Ascending aorta (tissue), 2 donors: ENCODE results near the gene USP49. TPM values are rescaled to one million over a fixed set of nuclear protein-coding genes. Genes with fewer than 3 reads are reported as not detected.

Source experiments
- DNase-seq, 2 donors: peaks; one replicate each; pipeline ENCODE4 v3.0.0-alpha.2; 2019; ENCODE audit warnings: low spot score in 2 of 2
- H3K27ac ChIP-seq, 2 donors: fragments of 200-600 bp; sonication (generic); one replicate each; pipeline ENCODE4 v1.5.1; 2016 to 2017; ENCODE audit warnings: mild to moderate bottlenecking in 1 of 2
- H3K27me3 ChIP-seq: fragments of 200-600 bp; sonication (generic); one replicate; pipeline ENCODE4 v1.5.1; 2017
- H3K36me3 ChIP-seq, 2 donors: fragments of 200-600 bp; sonication (generic); one replicate each; pipeline ENCODE4 v1.5.1; 2016
- H3K4me1 ChIP-seq, 2 donors: fragments of 200-600 bp; sonication (generic); one replicate each; pipeline ENCODE4 v1.5.1; 2016 to 2017; ENCODE audit warnings: mild to moderate bottlenecking in 1 of 2
- H3K4me3 ChIP-seq, 2 donors: fragments of 200-600 bp; sonication (generic); one replicate each; pipeline ENCODE4 v1.5.1; 2016 to 2017; ENCODE audit warnings: mild to moderate bottlenecking in 1 of 2
- H3K9me3 ChIP-seq, 2 donors: fragments of 200-600 bp; sonication (generic); one replicate each; pipeline ENCODE4 v1.5.1; 2016
- CTCF ChIP-seq, 3 experiments: fragments of 200-600 bp in 2 of 3; fragments of 450-650 bp in 1 of 3; sonication (generic) in 2 of 3; IDR thresholded peaks; one replicate each; pipeline ENCODE4 v1.5.1; 2016 to 2019; ENCODE audit warnings: antibody characterized with exemption in 3 of 3, mild to moderate bottlenecking in 1 of 3, moderate library complexity in 1 of 3
- intact Hi-C: fragments of 100-400 bp; cut with DNase I; formaldehyde crosslinking; loops from one replicate; pipeline ENCODE4 v1.15.1; 2023
- total RNA-seq: library from RNA; depleted of rRNA; stranded (reverse); fragments of >200 nt; gene quantifications from one replicate; pipeline ENCODE4 v1.1.0, GENCODE V29; 2016

USP49 gene
- total RNA-seq, 1 donor from 2014 or later, result 8.7 TPM

GRCh38 chr6:41747256-41748101 lies 147.7 kb downstream of the USP49 start, which contains the start of gene PGC:
Gene PGC (minus strand): TSS chr6:41747397. CDS start chr6:41747334, 63 bp downstream.
- no peak for DNase-seq
- no peaks in the 10 kb centered on the region for H3K27me3 ChIP-seq
- H3K4me1 ChIP-seq, result no peaks in the 10 kb centered on the region
- no peak for TF ChIP-seq CTCF (IDR thresholded peaks at IDR 0.05)
- intact Hi-C loops, result no loop called here
- no peaks in the 10 kb centered on the region for H3K36me3 ChIP-seq
- no peaks in the 10 kb centered on the region for H3K9me3 ChIP-seq
- no peak within 1 kb of the TSS for H3K4me3 ChIP-seq
- H3K27ac ChIP-seq, result no peak within 1 kb of the TSS

GRCh38 chr6:41746107-41746506 lies 149.1 kb downstream of the USP49 start:
- intact Hi-C loops, result no loop called here
- Histone ChIP-seq H3K27me3 (no peaks in the 10 kb centered on the region), H3K4me3 (no peak overlapping the region), H3K36me3 (no peaks in the 10 kb centered on the region), H3K27ac (no peak overlapping the region), H3K4me1 (no peaks in the 10 kb centered on the region), H3K9me3 (no peaks in the 10 kb centered on the region)
- DNase-seq, result no peak
- TF ChIP-seq CTCF (IDR thresholded peaks at IDR 0.05), result no peak

- Histone ChIP-seq H3K9me3 (no peaks in the 10 kb centered on the region), H3K36me3 (no peaks in the 10 kb centered on the region), H3K27me3 (no peaks in the 10 kb centered on the region), H3K27ac (no peak overlapping the region), H3K4me1 (no peaks in the 10 kb centered on the region), H3K4me3 (no peak overlapping the region)
- no peak for DNase-seq
- TF ChIP-seq CTCF (IDR thresholded peaks at IDR 0.05), result no peak
- intact Hi-C loops, result no loop called here
These were observed 150.9 kb downstream of the USP49 start for GRCh38 chr6:41744236-41744787.

- Histone ChIP-seq H3K27me3 (no peaks in the 10 kb centered on the region), H3K9me3 (no peaks in the 10 kb centered on the region), H3K4me3 (no peak overlapping the region), H3K36me3 (no peaks in the 10 kb centered on the region), H3K27ac (no peak overlapping the region), H3K4me1 (no peaks in the 10 kb centered on the region)
- TF ChIP-seq CTCF (IDR thresholded peaks at IDR 0.05), result no peak
- no peak for DNase-seq
- intact Hi-C loops, result no loop called here
These were observed 151.6 kb downstream of the USP49 start for GRCh38 chr6:41743406-41744235.

GRCh38 chr6:41741625-41742490 lies 153.3 kb downstream of the USP49 start:
- Histone ChIP-seq H3K4me1 (no peaks in the 10 kb centered on the region), H3K27ac (no peak overlapping the region), H3K4me3 (no peak overlapping the region), H3K36me3 (no peaks in the 10 kb centered on the region), H3K9me3 (no peaks in the 10 kb centered on the region), H3K27me3 (no peaks in the 10 kb centered on the region)
- intact Hi-C loops, result no loop called here
- no peak for TF ChIP-seq CTCF (IDR thresholded peaks at IDR 0.05)
- DNase-seq, result no peak
